ENCODE data around the gene NEUROD2. TPM values are rescaled to one million over a fixed set of nuclear protein-coding genes. Genes with fewer than 3 reads are reported as not detected.
A peak's percentile ranks its signal among the peaks of the same experiment; 100 is the strongest.

Gene NEUROD2
- total RNA-seq, 1 experiment from 2014 or later: not detected

- intact Hi-C loops (cut with micrococcal nuclease; ENCODE audit: unreplicated experiment): no loop called here
- POLR2A ChIA-PET: no interaction called here
These were observed 45.3 kb downstream of the NEUROD2 start for GRCh38 chr17:39562395-39562794.

GRCh38 chr17:39556423-39556822, 51.3 kb downstream of the NEUROD2 start:
- POLR2A ChIA-PET: no interaction called here

More at GRCh38 chr17:39562395-39562794, 45.3 kb downstream of the NEUROD2 start:
- Mint-ChIP-seq H3K36me3 (ENCODE audit: insufficient read depth, unreplicated experiment) (no peaks in the 10 kb centered on the region), H3K4me1 (ENCODE audit: low read depth, unreplicated experiment) (peaks cover 7% of the 10 kb centered on the region), H3K27me3 (ENCODE audit: insufficient read depth, unreplicated experiment) (no peaks in the 10 kb centered on the region), H3K9me3 (ENCODE audit: unreplicated experiment) (no peaks in the 10 kb centered on the region), H3K27ac (ENCODE audit: unreplicated experiment) (no peak overlapping the region), H3K4me3 (ENCODE audit: unreplicated experiment) (no peak overlapping the region)
- no peak for DNase-seq
- Histone ChIP-seq H3K27me3 (replicated peaks; ENCODE audit: control insufficient read depth, insufficient read depth, low read length) (no peaks in the 10 kb centered on the region), H3K4me3 (ENCODE audit: low read depth, low read length) (no peak overlapping the region), H3K4me1 (no peaks in the 10 kb centered on the region), H3K9me3 (no peaks in the 10 kb centered on the region), H3K36me3 (ENCODE audit: control insufficient read depth, insufficient read depth, low read length) (no peaks in the 10 kb centered on the region)
- no peak for TF ChIP-seq CTCF (IDR thresholded peaks at IDR 0.05; ENCODE audit: insufficient read depth in 1 of 2, low read depth in 1 of 2, low read length in 1 of 2, severe bottlenecking in 1 of 2, unreplicated experiment in 1 of 2)
- BruUV-seq (replicated peaks): no TSS peak
- CTCF ChIA-PET: interaction anchor here (0.6 kb wide), 1 partner anchor 59 kb away, joined by 3 read pairs; no protein-coding TSS in a partner anchor

GRCh38 chr17:39555368-39555767, 52.4 kb downstream of the NEUROD2 start:
- peak in 1 of 2 experiments; percentile 12 for DNase-seq
- CTCF ChIA-PET: interaction anchor here (0.6 to 1.7 kb wide), 3 partner anchors 21 to 127 kb away, joined by 3 to 6 read pairs (median 4); no protein-coding TSS in a partner anchor
- Histone ChIP-seq H3K27me3 (replicated peaks; ENCODE audit: control insufficient read depth, insufficient read depth, low read length) (no peaks in the 10 kb centered on the region), H3K9me3 (no peaks in the 10 kb centered on the region), H3K4me3 (ENCODE audit: low read depth, low read length) (no peak overlapping the region), H3K36me3 (ENCODE audit: control insufficient read depth, insufficient read depth, low read length) (no peaks in the 10 kb centered on the region), H3K4me1 (no peaks in the 10 kb centered on the region)
- BruUV-seq (replicated peaks): no TSS peak
- no peaks in the 10 kb centered on the region for H3K27me3 Mint-ChIP-seq (ENCODE audit: insufficient read depth, unreplicated experiment)
- TF ChIP-seq CTCF (IDR thresholded peaks at IDR 0.05; ENCODE audit: insufficient read depth in 1 of 2, low read depth in 1 of 2, low read length in 1 of 2, severe bottlenecking in 1 of 2, unreplicated experiment in 1 of 2): no peak
- H3K9me3 Mint-ChIP-seq (ENCODE audit: unreplicated experiment): no peaks in the 10 kb centered on the region
- H3K4me1 Mint-ChIP-seq (ENCODE audit: low read depth, unreplicated experiment): no peaks in the 10 kb centered on the region
- H3K36me3 Mint-ChIP-seq (ENCODE audit: insufficient read depth, unreplicated experiment): no peaks in the 10 kb centered on the region
- no peak overlapping the region for H3K27ac Mint-ChIP-seq (ENCODE audit: unreplicated experiment)
- intact Hi-C loops (cut with micrococcal nuclease; ENCODE audit: unreplicated experiment): loop anchor here (10.0 kb wide), 1 partner anchor 199 kb away; no protein-coding TSS in a partner anchor
- H3K4me3 Mint-ChIP-seq (ENCODE audit: unreplicated experiment): no peak overlapping the region
- POLR2A ChIA-PET: no interaction called here

More at GRCh38 chr17:39556423-39556822, 51.3 kb downstream of the NEUROD2 start:
- Mint-ChIP-seq H3K27me3 (ENCODE audit: insufficient read depth, unreplicated experiment) (no peaks in the 10 kb centered on the region), H3K4me1 (ENCODE audit: low read depth, unreplicated experiment) (no peaks in the 10 kb centered on the region), H3K9me3 (ENCODE audit: unreplicated experiment) (no peaks in the 10 kb centered on the region), H3K36me3 (ENCODE audit: insufficient read depth, unreplicated experiment) (no peaks in the 10 kb centered on the region), H3K27ac (ENCODE audit: unreplicated experiment) (no peak overlapping the region), H3K4me3 (ENCODE audit: unreplicated experiment) (no peak overlapping the region)
- no peak for TF ChIP-seq CTCF (IDR thresholded peaks at IDR 0.05; ENCODE audit: insufficient read depth in 1 of 2, low read depth in 1 of 2, low read length in 1 of 2, severe bottlenecking in 1 of 2, unreplicated experiment in 1 of 2)
- Histone ChIP-seq H3K27me3 (replicated peaks; ENCODE audit: control insufficient read depth, insufficient read depth, low read length) (no peaks in the 10 kb centered on the region), H3K36me3 (ENCODE audit: control insufficient read depth, insufficient read depth, low read length) (no peaks in the 10 kb centered on the region), H3K4me3 (ENCODE audit: low read depth, low read length) (no peak overlapping the region), H3K4me1 (no peaks in the 10 kb centered on the region), H3K9me3 (no peaks in the 10 kb centered on the region)
- DNase-seq: peak in 1 of 2 experiments; percentile 14
- intact Hi-C loops (cut with micrococcal nuclease; ENCODE audit: unreplicated experiment): loop anchor here (10.0 kb wide), 1 partner anchor 198 kb away; no protein-coding TSS in a partner anchor
- no TSS peak for BruUV-seq (replicated peaks)
- CTCF ChIA-PET: interaction anchor here (0.6 to 2.2 kb wide), 3 partner anchors 9 to 565 kb away, joined by 3 to 6 read pairs (median 6); no protein-coding TSS in a partner anchor

Other genes starting within 250 kb of the NEUROD2 start
- gene FBXL20, start 206.3 kb downstream of the NEUROD2 start, total RNA-seq (2022): 11.2 and 12.6 TPM in 2 replicates
- gene MED1, start 156.7 kb downstream of the NEUROD2 start, total RNA-seq (2022): 58.9 and 62.2 TPM in 2 replicates
- 85.5 and 86.6 TPM in 2 replicates for gene CDK12, start 146.4 kb downstream of the NEUROD2 start, total RNA-seq (2022)
- not detected in 2 replicates for gene PPP1R1B, start 19.0 kb upstream of the NEUROD2 start, total RNA-seq (2022)
- gene STARD3, start 29.2 kb upstream of the NEUROD2 start, total RNA-seq (2022): 42.6 and 55.5 TPM in 2 replicates
- 1.6 TPM in 2 replicates for gene TCAP, start 57.4 kb upstream of the NEUROD2 start, total RNA-seq (2022)
- not detected in 2 replicates for gene PNMT, start 60.5 kb upstream of the NEUROD2 start, total RNA-seq (2022)
- gene PGAP3, start 80.1 kb upstream of the NEUROD2 start, total RNA-seq (2022): 14.7 and 17.4 TPM in 2 replicates
- gene ERBB2, start 92.1 kb upstream of the NEUROD2 start, total RNA-seq (2022): 121 and 124 TPM in 2 replicates
- 42.9 and 46.3 TPM in 2 replicates for gene MIEN1, start 122.6 kb upstream of the NEUROD2 start, total RNA-seq (2022)
- gene GRB7, start 130.0 kb upstream of the NEUROD2 start, total RNA-seq (2022): 83.3 and 98.6 TPM in 2 replicates